Sigmoid colon (tissue), 7 donors: ENCODE measurements around the gene ODAD4. TPM values are rescaled to one million over a fixed set of nuclear protein-coding genes. Genes with fewer than 3 reads are reported as not detected.

Experiments used
- DNase-seq: peaks from one replicate; pipeline ENCODE4 v3.0.0-alpha.2; 2019
- H3K27ac ChIP-seq, 4 donors: fragments of 200-600 bp; sonication (generic); one replicate each; pipeline ENCODE4 v1.5.1; 2016 to 2019; ENCODE audit warnings: mild to moderate bottlenecking in 1 of 4
- H3K27me3 ChIP-seq, 3 donors: fragments of 200-600 bp; sonication (generic); one replicate each; pipeline ENCODE4 v1.5.1; 2019; ENCODE audit warnings: mild to moderate bottlenecking in 1 of 3
- H3K36me3 ChIP-seq, 4 donors: fragments of 200-600 bp; sonication (generic); one replicate each; pipeline ENCODE4 v1.5.1; 2016 to 2019
- H3K4me1 ChIP-seq, 4 donors: fragments of 200-600 bp; sonication (generic); one replicate each; pipeline ENCODE4 v1.5.1; 2017 to 2019
- H3K4me3 ChIP-seq, 4 donors: fragments of 200-600 bp; sonication (generic); one replicate each; pipeline ENCODE4 v1.5.1; 2017 to 2019; ENCODE audit warnings: mild to moderate bottlenecking in 2 of 4, moderate library complexity in 1 of 4
- H3K9me3 ChIP-seq, 4 donors: fragments of 200-600 bp in 3 of 4; sonication (generic) in 3 of 4; one replicate each; pipeline versions ENCODE4 v1.5.1 to v1.6.1; 2013 to 2019
- CTCF ChIP-seq, 4 experiments: fragments of 450-650 bp in 3 of 4; fragments of 200-600 bp in 1 of 4; IDR thresholded peaks; one replicate each; pipeline ENCODE4 v1.5.1; 2016 to 2019; ENCODE audit warnings: antibody characterized with exemption in 4 of 4, mild to moderate bottlenecking in 3 of 4, moderate library complexity in 2 of 4
- EP300 ChIP-seq, 4 donors: sonication (generic); formaldehyde crosslinking; IDR thresholded peaks; one replicate each; pipeline ENCODE4 v1.6.1; 2017; ENCODE audit warnings: antibody characterized with exemption in 4 of 4
- POLR2A ChIP-seq, 2 donors: fragments of 450-650 bp; IDR thresholded peaks; one replicate each; pipeline ENCODE4 v1.6.1; 2016; ENCODE audit warnings: antibody characterized with exemption in 2 of 2, mild to moderate bottlenecking in 2 of 2, moderate library complexity in 2 of 2
- POLR2AphosphoS5 ChIP-seq, 4 donors: sonication (generic); formaldehyde crosslinking; IDR thresholded peaks; one replicate each; pipeline ENCODE4 v1.6.1; 2017; ENCODE audit warnings: antibody characterized with exemption in 4 of 4
- WGBS, 2 donors: extraction: QIAGEN DNeasy Blood & Tissue Kit; methylation state at CpG; one replicate each; pipeline ENCODE4 v1.1.7; 2013; 5-methylcytosine and 5-hydroxymethylcytosine counted together
- intact Hi-C: fragments of 100-400 bp; cut with DNase I; formaldehyde crosslinking; loops from one replicate; pipeline ENCODE4 v1.15.1; 2023
- polyA plus RNA-seq, 3 donors: library from polyadenylated mRNA; stranded (reverse); fragments of 200-250 nt; gene quantifications; one replicate each; pipeline ENCODE4 v1.2.3, GENCODE V29; 2013
- total RNA-seq, 4 donors: library from RNA; depleted of rRNA; stranded (reverse); fragments of >200 nt; gene quantifications; one replicate each; pipeline ENCODE4 v1.1.0, GENCODE V29; 2016
- donor health status: healthy with polysubstance abuse.
- donor health status: Bipolar disorder and iron deficiency.
- donor health status: healthy.

Gene ODAD4
- total and polyA plus RNA-seq, 7 donors: 0.41 to 2.2 (median 1.6) TPM; not detected in 2

GRCh38 chr17:41968676-41969075 is 38.3 kb downstream of the ODAD4 start:
- peak overlapping the region; percentile 91 to 99 (median 93) for H3K27ac ChIP-seq
- no peak for DNase-seq
- H3K27me3 ChIP-seq: no peaks in the 10 kb centered on the region
- WGBS, 2 donors: 94 to 97% methylated on average over 10 of the region's 10 CpGs
- peaks cover 0 to 67% (median 54%) of the 10 kb centered on the region in 4 donors for H3K4me1 ChIP-seq
- no peaks in the 10 kb centered on the region for H3K9me3 ChIP-seq
- no peak for TF ChIP-seq CTCF (IDR thresholded peaks at IDR 0.05)
- TF ChIP-seq EP300 (IDR thresholded peaks at IDR 0.05): no peak
- H3K36me3 ChIP-seq: peaks cover 5 to 49% (median 15%) of the 10 kb centered on the region in 4 donors
- H3K4me3 ChIP-seq: peak overlapping the region in 2 of 4 donors; percentile 82 to 93
- intact Hi-C loops: loop anchor here (5.0 to 10.0 kb wide), 2 partner anchors 144 to 234 kb away; partner anchors contain the start of genes DHX58 and HAP1

GRCh38 chr17:41970901-41971331 is 40.5 kb downstream of the ODAD4 start:
- Histone ChIP-seq H3K4me1 (peaks cover 0 to 76% (median 50%) of the 10 kb centered on the region in 4 donors), H3K27ac (peak overlapping the region in 3 of 4 donors; percentile 13 to 72 (median 34))

DNA sequence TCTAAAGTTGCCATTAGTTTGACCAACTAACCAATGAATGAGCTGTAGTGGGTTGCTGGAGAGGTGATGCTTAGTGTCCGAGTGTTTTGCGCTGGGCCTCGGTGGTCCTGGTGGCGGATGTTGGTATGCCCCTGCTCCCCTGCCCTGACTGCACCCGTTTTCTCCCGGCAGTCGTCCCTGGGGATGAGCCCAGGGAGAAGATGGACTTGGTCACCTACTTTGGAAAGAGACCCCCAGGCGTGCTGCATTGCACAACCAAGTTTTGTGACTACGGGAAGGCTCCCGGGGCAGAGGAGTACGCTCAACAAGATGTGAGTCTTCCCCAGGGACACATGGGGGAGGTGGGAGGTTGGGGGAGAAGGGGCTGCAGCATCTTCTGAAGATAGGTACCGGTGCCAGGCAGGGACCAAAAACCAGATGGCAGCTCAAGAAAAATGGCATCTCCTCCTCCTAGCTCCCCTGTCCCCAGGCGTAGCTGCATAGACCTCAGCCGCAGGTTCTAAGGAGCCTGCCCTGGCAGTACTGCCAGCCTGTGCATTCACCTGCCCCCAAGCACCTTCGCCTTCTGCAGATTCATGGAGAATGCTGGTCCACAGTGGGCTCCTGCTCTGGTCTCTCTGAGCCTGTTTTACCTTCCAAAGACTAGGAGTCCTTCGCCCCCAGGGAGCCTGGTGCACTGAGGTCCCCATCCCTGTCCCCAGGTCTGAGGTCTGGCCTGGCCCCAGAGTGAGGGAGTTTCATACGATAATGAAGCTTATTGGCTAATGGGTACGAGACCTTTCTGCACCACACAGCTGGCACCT is 41.5 kb downstream of the ODAD4 start:
- WGBS, 2 donors: 89% methylated on average over 18 of the region's 18 CpGs
- no peak for DNase-seq
- H3K4me1 ChIP-seq: peaks cover 0 to 85% (median 53%) of the 10 kb centered on the region in 4 donors
- TF ChIP-seq POLR2AphosphoS5 (IDR thresholded peaks at IDR 0.05): no peak
- no peak for TF ChIP-seq EP300 (IDR thresholded peaks at IDR 0.05)
- no peak for TF ChIP-seq POLR2A (IDR thresholded peaks at IDR 0.05)
- no peak for TF ChIP-seq CTCF (IDR thresholded peaks at IDR 0.05)
- H3K4me3 ChIP-seq: no peak overlapping the region
- intact Hi-C loops: no loop called here
- H3K9me3 ChIP-seq: no peaks in the 10 kb centered on the region
- peak overlapping the region in 3 of 4 donors; percentile 57 to 72 (median 58) for H3K27ac ChIP-seq
- no peaks in the 10 kb centered on the region for H3K27me3 ChIP-seq
- peaks cover 19 to 82% (median 34%) of the 10 kb centered on the region in 4 donors for H3K36me3 ChIP-seq

More at GRCh38 chr17:41970901-41971331, 40.5 kb downstream of the ODAD4 start:
- H3K9me3 ChIP-seq: no peaks in the 10 kb centered on the region
- H3K27me3 ChIP-seq: no peaks in the 10 kb centered on the region
- peaks cover 11 to 72% (median 27%) of the 10 kb centered on the region in 4 donors for H3K36me3 ChIP-seq
- DNase-seq: no peak
- TF ChIP-seq POLR2A (IDR thresholded peaks at IDR 0.05) (no peak), CTCF (IDR thresholded peaks at IDR 0.05) (no peak), POLR2AphosphoS5 (IDR thresholded peaks at IDR 0.05) (no peak), EP300 (IDR thresholded peaks at IDR 0.05) (no peak)
- intact Hi-C loops: no loop called here
- peak overlapping the region in 1 of 4 donors; percentile 82 for H3K4me3 ChIP-seq
- 88 to 90% methylated on average over 5 of the region's 5 CpGs for WGBS, 2 donors

- Histone ChIP-seq H3K27me3 (no peaks in the 10 kb centered on the region), H3K36me3 (peaks cover 26 to 90% (median 41%) of the 10 kb centered on the region in 4 donors), H3K4me3 (no peak overlapping the region), H3K4me1 (peaks cover 0 to 81% (median 47%) of the 10 kb centered on the region in 4 donors), H3K27ac (peak overlapping the region; percentile 49 to 72 (median 58)), H3K9me3 (no peaks in the 10 kb centered on the region)
- intact Hi-C loops: no loop called here
- TF ChIP-seq POLR2AphosphoS5 (IDR thresholded peaks at IDR 0.05): no peak
- no peak for TF ChIP-seq EP300 (IDR thresholded peaks at IDR 0.05)
- TF ChIP-seq CTCF (IDR thresholded peaks at IDR 0.05): no peak
- TF ChIP-seq POLR2A (IDR thresholded peaks at IDR 0.05): no peak
- 73 to 74% methylated on average over 22 of the region's 22 CpGs for WGBS, 2 donors
- DNase-seq: no peak
Measured at GRCh38 chr17:41972571-41973407, 42.4 kb downstream of the ODAD4 start.
